Nephron (organoid): ENCODE measurements around the gene PTTG1IP.

ENCODE experiments used
- H3K27ac Mint-ChIP-seq, 3 experiments: 2 replicates each; pipeline ENCODE4 v1.8.0; 2020; ENCODE audit warnings: mixed read lengths in 3 of 3, mild to moderate bottlenecking in 2 of 3, moderate library complexity in 1 of 3
- H3K27me3 Mint-ChIP-seq: 2 replicates; pipeline ENCODE4 v1.8.0; 2021; ENCODE audit warnings: low read depth, mild to moderate bottlenecking, moderate library complexity, mixed read lengths
- H3K36me3 Mint-ChIP-seq: 2 replicates; pipeline ENCODE4 v1.8.0; 2020; ENCODE audit warnings: low read depth, mixed read lengths
- H3K4me1 Mint-ChIP-seq: 2 replicates; pipeline ENCODE4 v1.8.0; 2020; ENCODE audit warnings: mixed read lengths
- H3K4me3 Mint-ChIP-seq, 3 experiments: 2 replicates each; pipeline ENCODE4 v1.8.0; 2020; ENCODE audit warnings: mild to moderate bottlenecking in 3 of 3, mixed read lengths in 3 of 3, moderate library complexity in 2 of 3
- H3K9me3 Mint-ChIP-seq: 2 replicates; pipeline ENCODE4 v1.8.0; 2020; ENCODE audit warnings: mixed read lengths
- CTCF ChIP-seq, 3 experiments: fragments of 200-600 bp; sonication (generic); IDR thresholded peaks; one replicate each; pipeline ENCODE4 v1.5.0; 2021; ENCODE audit warnings: antibody characterized with exemption in 3 of 3; ENCODE audit not compliant: unreplicated experiment in 3 of 3

The PTTG1IP gene

GRCh38 chr21:44828362-44829056 lies 45.0 kb downstream of the PTTG1IP start:
- Mint-ChIP-seq H3K36me3 (peaks cover 14% of the 10 kb centered on the region), H3K27ac (no peak overlapping the region), H3K9me3 (peaks cover 34% of the 10 kb centered on the region), H3K4me3 (no peak overlapping the region), H3K27me3 (peaks cover 24% of the 10 kb centered on the region), H3K4me1 (no peaks in the 10 kb centered on the region)
- TF ChIP-seq CTCF (IDR thresholded peaks at IDR 0.05; ENCODE audit: unreplicated experiment in 3 of 3) = no peak

GRCh38 chr21:44823179-44823660 lies 50.3 kb downstream of the PTTG1IP start:
- no peak for TF ChIP-seq CTCF (IDR thresholded peaks at IDR 0.05; ENCODE audit: unreplicated experiment in 3 of 3)
- Mint-ChIP-seq H3K4me1 (no peaks in the 10 kb centered on the region), H3K4me3 (peak overlapping the region in 1 of 3 experiments; percentile 3), H3K36me3 (peaks cover 14% of the 10 kb centered on the region), H3K27me3 (peaks cover 20% of the 10 kb centered on the region), H3K27ac (no peak overlapping the region), H3K9me3 (peaks cover 50% of the 10 kb centered on the region)

GRCh38 chr21:44822484-44823178 lies 50.9 kb downstream of the PTTG1IP start:
- Mint-ChIP-seq H3K9me3 (peaks cover 45% of the 10 kb centered on the region), H3K4me3 (no peak overlapping the region), H3K36me3 (peaks cover 10% of the 10 kb centered on the region), H3K27me3 (peaks cover 14% of the 10 kb centered on the region), H3K4me1 (no peaks in the 10 kb centered on the region), H3K27ac (no peak overlapping the region)
- no peak for TF ChIP-seq CTCF (IDR thresholded peaks at IDR 0.05; ENCODE audit: unreplicated experiment in 3 of 3)

GRCh38 chr21:44820851-44821250 lies 52.6 kb downstream of the PTTG1IP start:
- Mint-ChIP-seq H3K4me3 (no peak overlapping the region), H3K27me3 (peaks cover 10% of the 10 kb centered on the region), H3K4me1 (peaks cover 4% of the 10 kb centered on the region), H3K27ac (no peak overlapping the region), H3K9me3 (peaks cover 34% of the 10 kb centered on the region), H3K36me3 (peaks cover 10% of the 10 kb centered on the region)
- no peak for TF ChIP-seq CTCF (IDR thresholded peaks at IDR 0.05; ENCODE audit: unreplicated experiment in 3 of 3)

GRCh38 chr21:44819283-44820243 lies 53.9 kb downstream of the PTTG1IP start:
- Mint-ChIP-seq H3K9me3 (peaks cover 34% of the 10 kb centered on the region), H3K27ac (peak overlapping the region in 2 of 3 experiments; percentile 28 to 65), H3K36me3 (peaks cover 10% of the 10 kb centered on the region), H3K4me3 (peak overlapping the region; percentile 66 to 75 (median 74)), H3K27me3 (peaks cover 10% of the 10 kb centered on the region), H3K4me1 (peaks cover 4% of the 10 kb centered on the region)
- no peak for TF ChIP-seq CTCF (IDR thresholded peaks at IDR 0.05; ENCODE audit: unreplicated experiment in 3 of 3)
